Mesenchymal stem cell (in vitro differentiated cells and primary cell): Measurements from ENCODE around the gene FAM168A.

Source experiments
- DNase-seq: peaks from one replicate; pipeline ENCODE4 v3.0.0-alpha.2; 2013
- H2AFZ ChIP-seq: one replicate; pipeline ENCODE4 v1.6.1; 2013; ENCODE audit warnings: low read depth, mild to moderate bottlenecking, control low read depth, inconsistent platforms, low read length, moderate library complexity
- H2AK5ac ChIP-seq: 2 replicates; pipeline ENCODE4 v1.6.1; 2013; ENCODE audit warnings: low read length, moderate library complexity, mild to moderate bottlenecking, inconsistent platforms; ENCODE audit not compliant: severe bottlenecking
- H2BK120ac ChIP-seq: one replicate; pipeline ENCODE4 v1.6.1; 2013; ENCODE audit warnings: low read depth, mild to moderate bottlenecking, inconsistent platforms, low read length, moderate library complexity
- H2BK12ac ChIP-seq, 2 experiments: one replicate each; pipeline ENCODE4 v1.6.1; 2013; ENCODE audit warnings: inconsistent platforms in 2 of 2, low read length in 2 of 2, mild to moderate bottlenecking in 2 of 2, moderate library complexity in 2 of 2, control low read depth in 1 of 2
- H2BK15ac ChIP-seq: one replicate; pipeline ENCODE4 v1.6.1; 2013; ENCODE audit warnings: mild to moderate bottlenecking, low read depth, inconsistent platforms; ENCODE audit not compliant: poor library complexity, severe bottlenecking
- H2BK5ac ChIP-seq: 2 replicates; pipeline ENCODE4 v1.6.1; 2013; ENCODE audit warnings: low read depth, mild to moderate bottlenecking, low read length, control low read depth, inconsistent platforms; ENCODE audit not compliant: poor library complexity, severe bottlenecking
- H3K14ac ChIP-seq, 2 experiments: one replicate each; pipeline ENCODE4 v1.6.1; 2013; ENCODE audit warnings: inconsistent platforms in 2 of 2, low read length in 2 of 2, control low read depth in 1 of 2, mild to moderate bottlenecking in 1 of 2, moderate library complexity in 1 of 2
- H3K18ac ChIP-seq, 2 experiments: one replicate each; pipeline ENCODE4 v1.6.1; 2013; ENCODE audit warnings: inconsistent platforms in 2 of 2, low read length in 2 of 2, control low read depth in 1 of 2, low read depth in 1 of 2, mild to moderate bottlenecking in 1 of 2
- H3K23ac ChIP-seq, 2 experiments: one replicate each; pipeline ENCODE4 v1.6.1; 2013; ENCODE audit warnings: inconsistent platforms in 2 of 2, low read length in 2 of 2, mild to moderate bottlenecking in 2 of 2, moderate library complexity in 2 of 2, control low read depth in 1 of 2
- H3K27ac ChIP-seq: 2 replicates; pipeline ENCODE4 v1.5.1; 2013; ENCODE audit warnings: mild to moderate bottlenecking, moderate library complexity, low read length, control low read depth, inconsistent platforms; ENCODE audit not compliant: poor library complexity, severe bottlenecking
- H3K27me3 ChIP-seq, 2 experiments: 2 replicates each; pipeline versions ENCODE4 v1.6.1 to v1.7.0; 2013; ENCODE audit warnings: low read length in 2 of 2, mild to moderate bottlenecking in 2 of 2, moderate library complexity in 2 of 2, control low read depth in 1 of 2, inconsistent platforms in 1 of 2; ENCODE audit not compliant: control insufficient read depth in 1 of 2, insufficient read depth in 1 of 2
- H3K36me3 ChIP-seq, 2 experiments: 2 replicates each; pipeline versions ENCODE4 v1.6.1 to v1.7.0; 2013; ENCODE audit warnings: low read length in 2 of 2, control low read depth in 1 of 2, inconsistent platforms in 1 of 2, low read depth in 1 of 2, mild to moderate bottlenecking in 1 of 2; ENCODE audit not compliant: insufficient read depth in 2 of 2, control insufficient read depth in 1 of 2
- H3K4ac ChIP-seq, 2 experiments: one replicate each; pipeline ENCODE4 v1.6.1; 2013; ENCODE audit warnings: inconsistent platforms in 2 of 2, low read length in 2 of 2, mild to moderate bottlenecking in 2 of 2, moderate library complexity in 2 of 2, control low read depth in 1 of 2, low read depth in 1 of 2
- H3K4me1 ChIP-seq: 2 replicates; pipeline ENCODE4 v1.6.1; 2013; ENCODE audit warnings: low read depth, low read length, control low read depth; ENCODE audit not compliant: control insufficient read depth, insufficient read depth
- H3K4me2 ChIP-seq: 2 replicates; pipeline ENCODE4 v1.6.1; 2013; ENCODE audit warnings: low read length, mild to moderate bottlenecking, inconsistent platforms; ENCODE audit not compliant: poor library complexity, severe bottlenecking
- H3K4me3 ChIP-seq, 2 experiments: 2 replicates each; pipeline versions ENCODE4 v1.5.1 to v1.7.0; 2013; ENCODE audit warnings: low read length in 2 of 2, mild to moderate bottlenecking in 2 of 2, control low read depth in 1 of 2, low read depth in 1 of 2; ENCODE audit not compliant: insufficient read depth in 1 of 2
- H3K79me1 ChIP-seq: replicated peaks from 2 replicates; pipeline ENCODE4 v1.6.1; 2013; ENCODE audit warnings: mild to moderate bottlenecking, control low read depth, low read length, inconsistent platforms; ENCODE audit not compliant: poor library complexity, severe bottlenecking
- H3K9ac ChIP-seq: 2 replicates; pipeline ENCODE4 v1.7.0; 2013; ENCODE audit warnings: mild to moderate bottlenecking, low read length, moderate library complexity
- H3K9me3 ChIP-seq: 2 replicates; pipeline ENCODE4 v1.7.0; 2013; ENCODE audit warnings: mild to moderate bottlenecking, low read length; ENCODE audit not compliant: control insufficient read depth
- H4K8ac ChIP-seq: one replicate; pipeline ENCODE4 v1.6.1; 2013; ENCODE audit warnings: inconsistent platforms, mild to moderate bottlenecking, low read length, moderate library complexity
- H4K91ac ChIP-seq: one replicate; pipeline ENCODE4 v1.6.1; 2013; ENCODE audit warnings: mild to moderate bottlenecking, low read length, inconsistent platforms
- WGBS: methylation state at CpG from one replicate; pipeline ENCODE4 v1.1.7; 2013; ENCODE audit warnings: mixed read lengths; 5-methylcytosine and 5-hydroxymethylcytosine counted together

Gene FAM168A

GRCh38 chr11:73636249-73636648 lies 38.3 kb upstream of the FAM168A start:
- no peaks in the 10 kb centered on the region for H3K4me1 ChIP-seq
- no peak overlapping the region for H3K9ac ChIP-seq
- no peak overlapping the region for H3K14ac ChIP-seq
- H4K91ac ChIP-seq: no peak overlapping the region
- no peak overlapping the region for H2BK15ac ChIP-seq
- H2BK5ac ChIP-seq: no peak overlapping the region
- H3K27ac ChIP-seq: no peak overlapping the region
- H3K27me3 ChIP-seq: peaks cover 3 to 12% of the 10 kb centered on the region in 2 experiments
- no peak overlapping the region for H3K4ac ChIP-seq
- H3K9me3 ChIP-seq: no peaks in the 10 kb centered on the region
- no peak overlapping the region for H3K4me2 ChIP-seq
- H2BK12ac ChIP-seq: no peak overlapping the region
- H3K36me3 ChIP-seq: no peaks in the 10 kb centered on the region
- no peak for DNase-seq
- H3K79me1 ChIP-seq: no peaks in the 10 kb centered on the region
- H3K4me3 ChIP-seq: no peak overlapping the region
- no peak overlapping the region for H3K23ac ChIP-seq
- H4K8ac ChIP-seq: no peak overlapping the region
- H3K18ac ChIP-seq: no peak overlapping the region
- H2BK120ac ChIP-seq: no peak overlapping the region
- H2AFZ ChIP-seq: no peak overlapping the region
- 95% methylated on average over 5 of the region's 5 CpGs for WGBS
- no peak overlapping the region for H2AK5ac ChIP-seq

DNA sequence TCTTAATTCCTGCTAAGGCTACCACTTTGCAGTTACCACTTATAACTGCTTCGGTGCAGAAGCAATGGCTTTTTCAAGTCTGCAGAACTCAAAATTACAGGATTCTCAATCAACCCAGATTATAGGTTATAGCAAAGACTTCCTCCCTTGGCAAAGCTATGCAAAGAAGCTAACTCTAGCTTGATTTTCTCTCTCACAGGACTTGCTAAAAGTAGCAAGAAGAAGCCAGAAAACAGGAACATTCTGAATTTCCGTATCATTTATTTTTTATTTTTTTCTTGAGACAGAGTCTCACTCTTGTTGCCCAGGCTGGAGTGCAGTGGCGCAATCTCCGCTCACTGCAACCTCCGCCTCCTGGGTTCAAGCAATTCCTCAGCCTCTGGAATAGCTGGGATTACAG lies 37.8 kb upstream of the FAM168A start:
- Histone ChIP-seq H3K4ac (no peak overlapping the region), H3K9ac (no peak overlapping the region), H3K79me1 (no peaks in the 10 kb centered on the region), H2BK120ac (no peak overlapping the region), H2BK15ac (no peak overlapping the region), H2BK12ac (no peak overlapping the region), H3K4me3 (no peak overlapping the region), H3K27me3 (peaks cover 3 to 9% of the 10 kb centered on the region in 2 experiments), H3K4me1 (no peaks in the 10 kb centered on the region), H4K8ac (no peak overlapping the region), H4K91ac (no peak overlapping the region), H3K14ac (no peak overlapping the region), H2BK5ac (no peak overlapping the region), H3K23ac (no peak overlapping the region), H2AK5ac (no peak overlapping the region), H3K9me3 (no peaks in the 10 kb centered on the region), H3K27ac (no peak overlapping the region), H3K4me2 (no peak overlapping the region), H2AFZ (no peak overlapping the region), H3K18ac (no peak overlapping the region), H3K36me3 (no peaks in the 10 kb centered on the region)
- WGBS: 98% methylated on average over 5 of the region's 5 CpGs
- no peak for DNase-seq

GRCh38 chr11:73633999-73634398 lies 36.1 kb upstream of the FAM168A start:
- Histone ChIP-seq H3K23ac (no peak overlapping the region), H2BK5ac (no peak overlapping the region), H3K27me3 (peaks cover 4 to 10% of the 10 kb centered on the region in 2 experiments), H3K4me1 (no peaks in the 10 kb centered on the region), H4K8ac (no peak overlapping the region), H2BK12ac (no peak overlapping the region), H2AFZ (no peak overlapping the region), H2BK15ac (no peak overlapping the region), H2BK120ac (no peak overlapping the region), H3K9me3 (no peaks in the 10 kb centered on the region), H3K4ac (no peak overlapping the region), H3K9ac (no peak overlapping the region), H3K36me3 (no peaks in the 10 kb centered on the region), H3K27ac (no peak overlapping the region), H3K18ac (no peak overlapping the region), H2AK5ac (no peak overlapping the region), H4K91ac (no peak overlapping the region), H3K14ac (no peak overlapping the region), H3K79me1 (no peaks in the 10 kb centered on the region), H3K4me2 (no peak overlapping the region), H3K4me3 (no peak overlapping the region)
- DNase-seq: no peak
- whole genome bisulfite sequencing: 100% methylated on average over 1 of the region's 2 CpGs

DNA sequence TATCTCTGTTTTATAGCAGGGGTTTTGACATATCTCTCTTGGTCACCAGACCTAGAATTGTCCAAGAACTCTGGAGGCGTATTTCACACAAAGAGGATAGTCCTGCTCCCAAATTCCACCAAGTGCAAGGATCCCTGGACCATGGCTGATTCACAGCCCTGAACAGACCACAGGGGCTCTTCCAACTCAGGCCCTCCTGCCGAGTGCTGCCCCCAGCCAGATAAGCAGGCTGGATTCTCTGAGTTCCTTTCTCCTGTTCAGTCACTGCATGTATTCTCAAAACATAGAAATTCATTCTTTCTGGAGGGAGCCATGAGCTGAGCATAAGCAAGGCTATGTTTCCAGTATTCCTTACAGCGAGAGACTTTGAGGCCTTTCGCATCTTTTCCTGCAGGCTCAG lies 35.1 kb upstream of the FAM168A start:
- Histone ChIP-seq H3K14ac (no peak overlapping the region), H3K4me2 (no peak overlapping the region), H3K4me3 (no peak overlapping the region), H4K91ac (no peak overlapping the region), H2AK5ac (no peak overlapping the region), H3K18ac (no peak overlapping the region), H2AFZ (no peak overlapping the region), H2BK12ac (no peak overlapping the region), H3K27ac (no peak overlapping the region), H2BK15ac (no peak overlapping the region), H3K9me3 (no peaks in the 10 kb centered on the region), H3K79me1 (no peaks in the 10 kb centered on the region), H2BK5ac (no peak overlapping the region), H4K8ac (no peak overlapping the region), H3K36me3 (no peaks in the 10 kb centered on the region), H3K23ac (no peak overlapping the region), H3K27me3 (peaks cover 4 to 10% of the 10 kb centered on the region in 2 experiments), H3K4me1 (no peaks in the 10 kb centered on the region), H2BK120ac (no peak overlapping the region), H3K9ac (no peak overlapping the region), H3K4ac (no peak overlapping the region)
- no peak for DNase-seq
- 84% methylated on average over 4 of the region's 4 CpGs for WGBS
